PFSK-1 (cell line): ENCODE data around the gene POC5.

Experiments
- FOXP2 ChIP-seq: optimal IDR thresholded peaks from 2 replicates; pipeline ENCODE3; 2011; ENCODE audit warnings: borderline replicate concordance, control low read depth, inconsistent platforms; ENCODE audit not compliant: insufficient read depth; ENCODE audit errors: extremely low read length, extremely low read depth
- POLR2AphosphoS5 ChIP-seq: IDR thresholded peaks from 2 replicates; pipeline ENCODE4 v1.6.1; 2012; ENCODE audit warnings: low read depth, mild to moderate bottlenecking, control low read depth, low read length, moderate library complexity
- SIN3A ChIP-seq: IDR thresholded peaks from 2 replicates; pipeline ENCODE4 v1.6.1; 2012; ENCODE audit warnings: mild to moderate bottlenecking, low read length, moderate library complexity, borderline replicate concordance; ENCODE audit not compliant: insufficient read depth
- TAF1 ChIP-seq: IDR thresholded peaks from 2 replicates; pipeline ENCODE4 v1.6.1; 2012; ENCODE audit warnings: low read length, control low read depth, borderline replicate concordance; ENCODE audit not compliant: insufficient read depth
- TF ChIP-seq, protein P1 (sequence below), 2 experiments: IDR thresholded peaks; 2 replicates each; pipeline versions ENCODE4 v1.6.1 to v1.8.0; 2011 to 2012; ENCODE audit warnings: low read depth in 2 of 2, low read length in 2 of 2, control low read depth in 1 of 2, inconsistent platforms in 1 of 2, mild to moderate bottlenecking in 1 of 2, moderate library complexity in 1 of 2; ENCODE audit not compliant: insufficient read depth in 1 of 2

POC5 gene

GRCh38 chr5:75701856-75702255, 15.4 kb downstream of the POC5 start:
- no peak for TF ChIP-seq TAF1
- TF ChIP-seq, protein P1, sequence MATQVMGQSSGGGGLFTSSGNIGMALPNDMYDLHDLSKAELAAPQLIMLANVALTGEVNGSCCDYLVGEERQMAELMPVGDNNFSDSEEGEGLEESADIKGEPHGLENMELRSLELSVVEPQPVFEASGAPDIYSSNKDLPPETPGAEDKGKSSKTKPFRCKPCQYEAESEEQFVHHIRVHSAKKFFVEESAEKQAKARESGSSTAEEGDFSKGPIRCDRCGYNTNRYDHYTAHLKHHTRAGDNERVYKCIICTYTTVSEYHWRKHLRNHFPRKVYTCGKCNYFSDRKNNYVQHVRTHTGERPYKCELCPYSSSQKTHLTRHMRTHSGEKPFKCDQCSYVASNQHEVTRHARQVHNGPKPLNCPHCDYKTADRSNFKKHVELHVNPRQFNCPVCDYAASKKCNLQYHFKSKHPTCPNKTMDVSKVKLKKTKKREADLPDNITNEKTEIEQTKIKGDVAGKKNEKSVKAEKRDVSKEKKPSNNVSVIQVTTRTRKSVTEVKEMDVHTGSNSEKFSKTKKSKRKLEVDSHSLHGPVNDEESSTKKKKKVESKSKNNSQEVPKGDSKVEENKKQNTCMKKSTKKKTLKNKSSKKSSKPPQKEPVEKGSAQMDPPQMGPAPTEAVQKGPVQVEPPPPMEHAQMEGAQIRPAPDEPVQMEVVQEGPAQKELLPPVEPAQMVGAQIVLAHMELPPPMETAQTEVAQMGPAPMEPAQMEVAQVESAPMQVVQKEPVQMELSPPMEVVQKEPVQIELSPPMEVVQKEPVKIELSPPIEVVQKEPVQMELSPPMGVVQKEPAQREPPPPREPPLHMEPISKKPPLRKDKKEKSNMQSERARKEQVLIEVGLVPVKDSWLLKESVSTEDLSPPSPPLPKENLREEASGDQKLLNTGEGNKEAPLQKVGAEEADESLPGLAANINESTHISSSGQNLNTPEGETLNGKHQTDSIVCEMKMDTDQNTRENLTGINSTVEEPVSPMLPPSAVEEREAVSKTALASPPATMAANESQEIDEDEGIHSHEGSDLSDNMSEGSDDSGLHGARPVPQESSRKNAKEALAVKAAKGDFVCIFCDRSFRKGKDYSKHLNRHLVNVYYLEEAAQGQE (IDR thresholded peaks at IDR 0.05; ENCODE audit: insufficient read depth in 1 of 2, low read depth in 2 of 2, low read length in 2 of 2): no peak
- no peak for TF ChIP-seq SIN3A
- TF ChIP-seq FOXP2: no peak
- TF ChIP-seq POLR2AphosphoS5: no peak

DNA sequence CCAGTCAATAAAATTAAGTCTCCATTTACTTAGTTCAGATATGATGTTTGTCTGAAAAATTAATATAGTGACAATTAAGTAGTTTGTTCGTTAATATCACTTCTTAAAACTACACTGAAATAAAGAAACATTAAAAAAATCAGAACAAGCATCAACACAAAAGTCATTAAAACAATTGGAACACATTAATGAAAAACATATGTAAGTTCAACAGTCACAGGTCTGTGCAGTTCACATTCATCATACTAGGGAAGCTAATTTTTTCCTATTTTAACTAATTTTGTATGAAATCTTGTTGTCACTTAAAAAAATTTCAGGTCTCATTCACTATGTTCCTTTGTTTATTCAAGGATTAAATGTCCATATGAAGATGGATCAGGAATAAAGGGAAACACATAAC, 22.5 kb downstream of the POC5 start:
- TF ChIP-seq POLR2AphosphoS5: no peak
- TF ChIP-seq SIN3A: no peak

DNA sequence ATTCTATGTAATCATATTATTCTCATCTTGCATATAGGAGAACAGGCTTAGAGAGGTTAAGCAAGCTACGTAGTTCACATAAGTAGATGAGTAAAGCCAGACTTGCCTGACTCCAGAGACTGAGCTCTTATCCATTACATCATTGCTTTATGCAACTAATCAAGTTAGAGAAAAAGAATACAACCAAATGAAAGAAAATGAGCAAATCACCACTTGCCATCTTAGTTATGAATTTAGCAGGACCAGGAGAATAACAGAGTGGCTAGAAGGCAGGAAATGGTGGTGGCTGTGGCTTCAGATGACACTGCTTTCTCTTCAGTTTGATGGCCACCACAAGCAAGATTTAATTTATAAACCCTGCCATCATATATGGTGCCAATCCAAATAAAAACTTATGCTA, 26.6 kb downstream of the POC5 start:
- TF ChIP-seq TAF1 (no peak), SIN3A (no peak), POLR2AphosphoS5 (no peak), FOXP2 (no peak)
- TF ChIP-seq, protein P1 (IDR thresholded peaks at IDR 0.05; ENCODE audit: insufficient read depth in 1 of 2, low read depth in 2 of 2, low read length in 2 of 2): no peak

- TF ChIP-seq TAF1 (no peak), POLR2AphosphoS5 (no peak), FOXP2 (no peak), SIN3A (no peak)
- TF ChIP-seq, protein P1 (IDR thresholded peaks at IDR 0.05; ENCODE audit: insufficient read depth in 1 of 2, low read depth in 2 of 2, low read length in 2 of 2): no peak
Observed at GRCh38 chr5:75686480-75686879, 30.8 kb downstream of the POC5 start.

DNA sequence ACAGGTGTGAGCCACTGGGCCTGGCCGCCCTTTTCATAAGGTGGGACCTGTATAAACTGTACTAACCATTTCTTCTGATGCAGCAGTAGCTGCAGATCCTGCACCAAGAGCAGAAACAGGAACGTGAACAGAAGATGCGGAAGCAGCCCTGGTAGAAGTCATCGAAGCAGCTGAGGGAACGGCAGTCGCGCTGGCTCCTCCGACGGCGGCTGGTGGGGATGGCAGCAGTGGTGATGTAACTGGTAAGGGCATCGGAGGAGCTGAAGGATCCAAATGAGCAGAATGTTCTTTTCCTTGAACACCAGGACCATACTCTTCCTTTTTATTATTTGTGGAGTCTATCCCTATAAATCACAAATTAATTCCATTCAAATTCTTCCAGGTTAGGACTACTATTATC, 32.1 kb downstream of the POC5 start:
- TF ChIP-seq TAF1 (no peak), SIN3A (no peak), FOXP2 (no peak), POLR2AphosphoS5 (no peak)
- TF ChIP-seq, protein P1 (IDR thresholded peaks at IDR 0.05; ENCODE audit: insufficient read depth in 1 of 2, low read depth in 2 of 2, low read length in 2 of 2): no peak
